ENCODE measurements around the gene ZNF415.

DNA sequence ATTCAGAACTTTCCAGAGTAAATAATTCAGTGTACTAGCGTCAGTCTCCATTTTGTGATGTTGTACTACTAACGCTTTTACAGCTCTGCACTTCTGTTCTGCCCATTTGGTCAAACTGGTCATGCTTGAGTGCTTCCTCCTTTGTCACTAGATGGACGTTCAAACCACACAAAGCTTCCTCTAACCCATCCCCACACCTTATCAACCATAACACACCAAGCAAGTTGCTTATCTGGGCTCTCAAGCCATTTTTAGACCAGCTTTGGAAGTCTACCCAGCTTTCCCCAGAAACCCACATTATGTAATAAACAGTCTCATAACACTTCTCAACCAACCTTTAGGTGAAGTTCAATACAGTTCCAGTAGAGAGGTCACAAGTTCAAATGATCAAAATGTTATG is 28.4 kb upstream of the ZNF415 start:
- TF ChIP-seq, protein P1, sequence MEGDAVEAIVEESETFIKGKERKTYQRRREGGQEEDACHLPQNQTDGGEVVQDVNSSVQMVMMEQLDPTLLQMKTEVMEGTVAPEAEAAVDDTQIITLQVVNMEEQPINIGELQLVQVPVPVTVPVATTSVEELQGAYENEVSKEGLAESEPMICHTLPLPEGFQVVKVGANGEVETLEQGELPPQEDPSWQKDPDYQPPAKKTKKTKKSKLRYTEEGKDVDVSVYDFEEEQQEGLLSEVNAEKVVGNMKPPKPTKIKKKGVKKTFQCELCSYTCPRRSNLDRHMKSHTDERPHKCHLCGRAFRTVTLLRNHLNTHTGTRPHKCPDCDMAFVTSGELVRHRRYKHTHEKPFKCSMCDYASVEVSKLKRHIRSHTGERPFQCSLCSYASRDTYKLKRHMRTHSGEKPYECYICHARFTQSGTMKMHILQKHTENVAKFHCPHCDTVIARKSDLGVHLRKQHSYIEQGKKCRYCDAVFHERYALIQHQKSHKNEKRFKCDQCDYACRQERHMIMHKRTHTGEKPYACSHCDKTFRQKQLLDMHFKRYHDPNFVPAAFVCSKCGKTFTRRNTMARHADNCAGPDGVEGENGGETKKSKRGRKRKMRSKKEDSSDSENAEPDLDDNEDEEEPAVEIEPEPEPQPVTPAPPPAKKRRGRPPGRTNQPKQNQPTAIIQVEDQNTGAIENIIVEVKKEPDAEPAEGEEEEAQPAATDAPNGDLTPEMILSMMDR (IDR thresholded peaks at IDR 0.05; ENCODE audit: borderline replicate concordance, extremely low read depth, low read length, poor library complexity, severe bottlenecking) = no peak
- no peak for TF ChIP-seq EZH2 (IDR thresholded peaks at IDR 0.05; ENCODE audit: borderline replicate concordance, low read depth, low read length, severe bottlenecking)
